GM18858 (cell line): ENCODE data around the gene GAS7.

ENCODE experiments used
- ATAC-seq: cut with Tn5 transposase; IDR thresholded peaks from one replicate; pipeline ENCODE4 v1.9.1; 2021; ENCODE audit not compliant: unreplicated experiment

Gene GAS7

DNA sequence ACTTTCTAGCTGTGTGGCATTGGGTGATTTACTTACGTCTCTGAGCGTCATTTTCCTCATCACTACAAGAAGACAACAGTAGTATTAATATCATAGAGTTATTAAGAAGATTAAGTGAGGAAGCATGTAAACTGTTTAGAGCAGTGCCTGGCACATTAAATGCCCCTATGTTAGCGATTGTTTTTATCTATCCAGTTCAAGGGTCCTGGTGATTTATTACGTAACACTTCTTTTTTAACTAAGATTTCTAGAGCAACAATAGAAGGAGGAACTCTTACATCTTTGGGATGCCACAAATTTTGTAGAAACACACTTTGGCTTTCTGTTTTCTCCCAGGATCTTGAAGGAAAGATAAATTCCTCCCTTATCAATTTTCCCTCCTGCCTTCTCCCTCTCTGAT lies 3.3 kb upstream of the GAS7 start:
- no peak for ATAC-seq

DNA sequence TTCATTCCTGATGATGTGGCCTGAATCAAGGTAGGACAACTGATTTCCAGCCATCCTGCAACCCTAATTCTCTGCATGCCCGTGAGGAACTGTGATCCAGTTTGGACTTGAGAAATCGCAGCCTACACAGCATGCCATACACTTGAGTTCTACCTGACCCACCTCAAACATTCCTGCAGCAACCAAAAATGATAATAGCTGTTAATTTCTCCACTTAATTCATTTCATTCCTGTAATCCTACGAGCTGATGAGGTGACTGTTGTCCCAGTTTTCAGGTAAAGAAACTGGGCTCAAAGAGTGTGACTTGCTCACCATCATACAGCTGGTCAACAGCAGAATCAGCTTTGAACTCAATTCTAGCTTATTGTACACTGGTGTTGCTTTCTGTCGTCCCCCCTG lies 2.2 kb upstream of the GAS7 start:
- ATAC-seq, result no peak

DNA sequence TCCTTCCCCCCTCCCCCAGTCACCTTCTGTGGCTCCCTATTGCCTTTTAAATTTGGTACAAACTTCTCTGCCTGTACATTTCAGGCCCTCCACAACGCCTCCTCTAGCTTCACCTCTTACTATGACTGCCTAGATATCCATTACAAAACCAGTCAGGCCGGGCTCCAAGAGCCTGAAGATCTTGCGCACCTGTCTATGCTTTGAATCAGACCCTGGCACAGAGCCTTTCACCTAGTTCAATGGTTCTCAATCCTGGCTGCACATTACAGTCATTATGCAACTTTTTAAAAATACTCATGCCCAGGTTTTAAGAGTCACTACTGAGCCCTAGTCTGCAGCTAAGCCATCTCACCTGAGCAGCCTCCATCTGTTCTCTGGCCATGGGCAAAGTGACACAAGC lies 1.6 kb upstream of the GAS7 start:
- no peak for ATAC-seq

DNA sequence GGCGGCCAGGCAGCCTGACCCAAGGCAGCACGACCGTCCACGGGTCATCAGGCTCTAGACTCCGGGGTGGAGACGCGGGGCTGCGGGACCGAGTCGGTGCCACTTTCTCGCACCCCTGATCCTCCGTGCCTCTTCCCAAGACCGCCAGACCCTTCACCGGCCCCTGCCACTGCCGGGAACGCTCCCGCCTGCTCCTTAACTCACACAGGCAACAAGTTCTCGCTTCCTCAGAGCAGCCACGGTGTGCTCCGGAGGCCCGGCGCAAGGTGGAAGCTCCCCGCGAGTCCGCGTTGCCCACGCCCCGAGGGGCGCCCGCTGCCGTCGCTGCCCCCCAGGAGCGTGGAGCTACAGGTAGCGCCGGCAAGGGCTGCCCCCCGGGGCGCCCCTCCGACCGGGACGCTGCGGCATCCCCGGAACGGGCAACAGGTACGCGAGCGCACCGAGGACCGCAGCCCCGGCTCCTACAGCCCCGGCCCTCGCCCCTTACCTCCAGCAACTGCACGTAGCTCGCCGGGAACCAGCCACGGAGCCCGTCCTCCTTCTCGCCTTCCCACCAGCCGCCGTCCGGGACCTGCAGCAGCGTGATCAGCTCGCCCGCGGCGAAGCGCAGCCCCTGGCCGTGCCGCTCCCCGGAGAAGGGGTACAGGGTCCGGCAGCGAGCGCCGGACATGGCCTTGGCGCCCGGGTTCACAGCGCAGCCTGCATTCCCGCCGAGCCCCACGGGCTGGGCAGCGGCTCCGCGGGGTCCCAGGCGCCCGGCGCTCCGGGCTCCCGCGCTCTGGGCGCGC lies 491 bp downstream of the GAS7 start:
- no peak for ATAC-seq

DNA sequence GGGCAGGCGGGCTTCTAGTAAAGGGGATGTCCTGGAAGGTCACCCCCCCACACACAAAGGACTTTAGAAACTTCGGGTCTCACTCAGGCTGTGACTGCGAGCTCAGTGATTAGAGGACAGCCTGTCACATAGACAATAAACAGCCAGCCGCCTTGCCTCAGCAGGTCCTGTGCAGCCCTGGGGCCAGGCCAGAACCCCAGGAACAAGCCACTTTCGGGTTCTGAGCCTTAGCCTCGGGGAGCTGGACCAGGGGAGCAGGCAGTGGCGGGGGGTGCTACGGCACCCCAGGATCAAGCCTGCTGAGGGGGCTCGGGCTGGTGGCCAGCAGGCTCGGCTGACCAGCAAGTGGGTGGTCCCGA lies 1.1 kb downstream of the GAS7 start:
- no peak for ATAC-seq

DNA sequence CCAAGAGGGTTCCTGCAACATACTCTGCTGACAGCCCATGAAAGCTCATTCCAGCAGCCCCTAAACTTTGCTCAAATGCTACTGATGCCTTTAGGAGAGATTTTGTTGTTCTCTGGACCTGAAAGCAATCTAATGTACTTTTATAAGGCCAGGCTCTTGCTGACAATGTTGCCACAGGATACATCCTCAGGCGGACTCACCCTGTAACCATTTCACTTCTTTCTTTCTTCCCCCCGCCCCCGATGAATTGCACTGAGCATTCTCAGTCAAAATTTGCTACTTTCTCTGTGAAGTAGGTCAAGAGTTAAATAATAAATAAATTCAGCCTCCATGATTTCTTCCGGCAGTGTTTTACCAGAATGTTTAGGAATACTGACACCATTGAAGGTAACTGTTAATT lies 1.5 kb downstream of the GAS7 start:
- ATAC-seq, result no peak

DNA sequence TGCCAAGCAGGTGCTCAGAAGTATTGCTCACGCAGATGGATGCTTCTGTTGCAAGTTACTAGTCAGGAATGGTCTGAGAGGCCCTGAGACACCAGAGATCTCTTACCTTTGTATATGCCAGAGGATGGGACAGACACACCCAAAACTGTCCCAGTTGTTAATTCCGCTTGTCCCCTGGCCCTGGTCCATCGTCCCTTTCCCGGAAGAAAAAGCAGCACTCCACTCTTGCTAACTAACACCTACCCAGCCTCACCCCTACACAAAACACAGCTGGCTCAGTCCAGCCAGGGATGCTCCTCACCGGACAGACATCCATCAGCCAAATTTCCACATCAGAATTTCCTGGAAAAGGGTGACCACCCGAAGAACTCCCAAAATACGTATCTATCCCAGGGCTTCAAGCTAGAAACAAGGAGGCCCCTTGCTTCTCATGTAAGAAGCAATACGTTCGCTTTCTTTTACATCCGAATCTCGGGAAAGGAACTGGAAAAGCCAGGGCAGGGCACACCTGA lies 2.0 kb downstream of the GAS7 start:
- no peak for ATAC-seq

DNA sequence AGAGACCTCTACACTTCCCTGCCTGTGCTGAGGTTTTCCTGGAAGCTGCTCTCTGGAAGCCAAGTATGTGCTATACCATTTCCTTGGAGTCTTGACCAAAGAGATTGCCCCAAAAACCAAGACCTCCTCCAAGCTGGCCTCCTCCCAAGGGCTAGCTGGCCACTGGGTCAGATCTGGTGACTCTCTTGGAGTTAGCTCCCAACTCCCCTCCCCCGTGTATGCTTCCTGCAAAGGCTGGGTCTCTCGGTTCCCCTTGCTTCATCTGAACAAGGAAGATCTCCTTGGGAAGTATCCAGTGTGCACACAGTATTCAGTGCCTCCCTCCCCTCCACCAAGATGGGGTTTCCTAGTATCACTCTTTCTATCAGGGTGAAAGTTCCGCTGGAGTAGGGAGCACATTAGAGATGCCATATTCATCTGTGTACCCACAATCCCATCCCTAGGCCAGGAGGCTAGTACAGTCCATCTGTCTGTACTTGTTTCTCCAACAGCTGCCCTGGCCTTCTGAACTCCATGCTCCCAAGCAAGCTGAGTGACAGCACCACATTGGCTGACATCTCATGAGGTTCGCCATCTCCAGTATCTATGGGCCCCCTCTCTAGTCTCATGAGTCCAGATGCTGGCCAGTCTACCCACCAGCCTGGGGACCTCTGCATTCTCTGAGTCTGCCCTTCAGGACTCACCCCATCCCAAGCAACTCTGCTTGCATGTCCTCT lies 3.2 kb downstream of the GAS7 start:
- no peak for ATAC-seq

DNA sequence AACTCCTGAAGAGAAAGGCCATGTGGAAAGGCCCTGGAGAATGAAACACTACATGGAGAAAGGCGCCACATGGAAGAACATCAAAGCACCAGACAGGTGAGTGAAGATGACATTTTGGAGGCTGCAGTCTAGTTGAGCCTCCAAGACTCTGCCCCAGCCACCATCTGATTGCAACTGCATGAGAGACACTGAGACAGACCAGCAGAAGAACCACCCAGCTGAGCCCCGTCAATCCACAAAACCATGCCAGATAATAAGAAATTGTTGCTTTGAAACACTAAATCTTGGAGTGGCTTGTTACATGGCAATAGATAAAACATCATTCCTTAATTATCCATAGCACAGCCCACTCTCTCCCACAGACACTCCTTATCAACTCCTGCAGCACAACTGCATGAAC lies 4.8 kb downstream of the GAS7 start:
- no peak for ATAC-seq

DNA sequence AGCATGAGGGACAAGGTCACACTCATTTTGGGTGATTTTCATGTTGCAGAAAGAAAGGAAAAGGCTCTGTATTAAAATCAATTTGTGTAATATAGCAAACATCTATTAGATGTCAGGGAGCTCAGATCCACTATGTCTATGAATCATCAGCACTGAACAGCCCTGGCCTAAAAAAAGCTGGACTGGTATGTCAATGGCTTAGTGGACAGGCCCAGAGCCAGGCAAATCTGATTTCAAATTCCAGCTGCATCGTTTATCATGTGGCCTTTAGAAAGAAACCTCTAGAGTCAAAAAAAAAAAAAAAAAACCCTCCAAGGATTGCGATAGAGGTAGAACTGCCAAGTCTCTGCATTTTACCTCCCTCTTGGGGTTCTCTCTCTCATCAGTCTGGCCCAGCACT lies 5.4 kb downstream of the GAS7 start:
- no peak for ATAC-seq

DNA sequence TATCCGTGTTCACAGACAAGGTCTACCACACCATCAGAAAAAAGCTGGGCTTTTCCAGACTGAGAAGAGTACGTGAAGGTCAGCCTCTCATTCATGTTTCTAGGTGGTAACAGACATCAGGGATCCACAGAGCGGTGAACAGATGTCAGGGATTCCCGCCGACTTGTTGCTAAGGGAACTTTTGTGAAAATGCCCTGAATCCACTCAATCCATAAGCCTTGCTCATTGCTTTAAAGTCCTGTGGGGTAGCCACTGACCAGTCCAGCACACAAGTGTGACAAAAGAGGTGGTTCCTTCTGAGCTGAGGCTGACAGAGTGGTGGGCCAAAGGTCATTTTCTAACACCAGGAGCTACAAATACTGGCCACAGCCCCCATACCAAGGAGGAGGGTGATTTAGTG lies 5.9 kb downstream of the GAS7 start:
- no peak for ATAC-seq

DNA sequence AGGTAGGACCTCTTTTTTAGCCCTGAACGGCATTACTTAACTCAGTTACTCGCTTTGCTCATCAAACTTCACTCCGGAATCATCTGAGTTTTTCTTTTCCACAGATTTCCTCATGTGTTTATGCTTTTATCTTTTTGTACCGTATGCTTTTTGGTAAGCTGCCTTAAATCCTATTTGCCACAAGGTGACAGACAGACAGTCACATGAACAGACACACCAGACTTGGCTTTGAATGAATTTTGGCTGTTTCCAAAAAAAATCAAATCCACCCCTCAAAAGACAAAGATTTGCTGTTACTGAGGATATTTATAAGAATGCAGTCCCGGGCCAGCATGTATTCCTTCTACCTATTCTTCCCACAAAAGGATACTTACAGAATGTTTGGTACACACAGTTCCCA lies 10.9 kb downstream of the GAS7 start:
- no peak for ATAC-seq

DNA sequence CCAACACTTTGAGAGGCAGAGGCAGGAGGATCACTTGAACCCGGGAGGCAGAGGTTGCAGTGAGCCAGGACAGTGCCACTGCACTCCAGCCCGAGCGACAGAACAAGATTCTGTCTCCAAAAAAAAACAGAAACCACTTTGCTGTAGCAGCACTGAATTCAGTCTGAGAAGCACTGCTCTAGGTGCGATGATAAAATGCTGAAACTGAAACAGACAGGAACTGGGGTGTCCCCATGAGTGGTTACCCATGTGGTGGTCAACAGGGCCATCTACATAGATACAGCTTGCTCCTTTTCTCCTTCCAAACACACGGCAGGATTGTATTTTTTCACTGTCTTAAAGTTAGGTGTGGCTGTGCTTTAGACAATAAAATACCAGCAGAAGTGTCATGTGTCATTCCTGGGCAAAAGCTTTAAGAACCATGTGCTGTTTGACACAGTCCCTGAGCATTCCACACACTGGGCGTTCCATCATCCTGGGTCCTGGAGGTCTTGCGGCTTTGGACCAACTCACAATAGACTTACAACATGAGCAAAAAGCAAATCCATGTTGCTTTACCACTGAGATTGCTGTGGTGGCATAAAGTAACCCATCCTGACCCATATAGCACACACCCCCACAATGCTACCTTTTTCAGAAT lies 11.5 kb downstream of the GAS7 start:
- ATAC-seq, result no peak

DNA sequence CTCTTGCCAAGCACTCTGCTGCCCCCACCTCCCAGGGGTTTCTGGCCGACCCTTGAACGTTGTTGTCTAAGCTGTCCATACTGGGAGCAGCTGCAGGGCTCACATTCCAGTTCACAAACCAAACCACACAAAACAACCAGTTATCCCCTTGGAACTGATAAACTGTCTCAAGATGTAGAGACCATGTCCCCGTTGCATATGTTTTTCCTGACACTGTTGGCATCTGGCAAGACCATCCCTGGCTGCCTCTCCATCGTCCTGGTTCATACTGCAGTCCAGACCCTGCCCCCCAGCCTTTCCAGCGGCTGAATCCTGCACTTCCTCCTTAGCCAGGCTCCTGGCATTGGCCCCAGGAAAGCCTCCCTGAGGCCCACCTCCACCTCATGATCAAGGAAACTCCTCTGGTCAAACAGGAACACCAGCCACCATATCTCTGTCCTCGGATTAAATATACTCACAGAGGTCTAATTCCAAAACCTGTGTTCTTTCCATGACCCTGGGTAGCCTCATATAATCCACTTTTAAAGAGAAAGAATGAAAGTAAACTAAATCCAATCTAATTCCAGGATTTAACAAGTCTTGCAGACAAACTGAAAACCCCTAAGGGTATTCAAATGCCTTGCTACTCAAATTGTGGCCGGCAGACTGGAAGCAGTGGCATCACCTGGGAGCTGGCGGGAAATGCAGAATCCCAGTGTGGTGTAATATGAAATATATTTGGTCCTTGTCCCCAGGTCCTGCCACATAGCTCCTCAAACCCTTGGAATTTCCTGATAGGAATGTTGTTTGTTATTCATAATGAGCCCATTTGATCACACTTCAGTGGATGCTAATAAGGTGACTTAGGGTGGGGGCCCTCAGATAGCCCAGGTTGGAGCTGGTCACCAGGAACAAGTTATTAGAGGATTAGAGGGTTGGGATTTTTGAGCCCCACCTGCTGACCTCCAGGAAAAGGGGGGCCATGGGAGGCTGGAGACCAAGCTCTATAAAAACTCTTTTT lies 14.2 kb downstream of the GAS7 start:
- ATAC-seq, result no peak

DNA sequence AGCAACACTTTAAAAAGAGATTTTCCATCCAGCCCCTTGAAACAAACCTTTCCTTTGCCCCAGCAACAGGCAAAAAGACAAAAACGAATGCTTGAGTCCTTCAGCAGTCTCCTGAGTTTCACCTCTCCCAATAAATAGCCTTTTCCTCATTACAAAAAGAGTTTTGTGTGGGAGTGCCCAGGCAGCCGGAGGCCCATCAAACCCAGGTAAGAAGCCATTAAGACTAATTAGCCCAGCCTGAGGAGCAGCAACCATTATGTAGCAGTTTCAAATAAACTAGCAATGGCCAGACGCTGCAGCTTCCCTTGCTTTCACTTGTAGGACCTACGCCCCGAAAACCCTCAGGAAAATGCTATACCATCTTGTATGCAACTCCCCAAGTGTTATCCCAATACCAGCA lies 15.6 kb downstream of the GAS7 start:
- no peak for ATAC-seq

DNA sequence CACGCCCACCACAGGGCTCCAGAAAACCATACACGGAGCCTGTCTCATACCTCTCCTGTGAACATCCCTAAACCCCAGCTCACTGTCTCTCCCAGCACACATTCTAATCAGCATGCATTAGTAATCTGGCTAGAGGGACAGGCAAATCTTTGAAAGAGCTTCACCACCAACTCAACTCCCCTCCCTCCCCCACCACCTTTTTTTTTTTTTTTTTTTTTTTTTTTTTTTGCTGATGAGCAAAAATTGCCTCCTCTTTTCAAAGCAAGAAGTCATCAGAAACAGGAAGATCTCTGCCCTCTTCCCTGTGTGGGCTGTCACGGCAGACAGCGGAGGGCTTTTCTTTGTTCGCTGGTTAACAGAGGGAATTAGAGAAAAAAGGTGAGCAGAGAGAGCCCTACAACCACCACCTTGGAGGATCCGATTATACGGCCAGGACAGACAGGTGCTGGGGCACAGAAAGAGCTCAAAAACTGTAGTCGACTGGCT lies 19.9 kb downstream of the GAS7 start:
- no peak for ATAC-seq

DNA sequence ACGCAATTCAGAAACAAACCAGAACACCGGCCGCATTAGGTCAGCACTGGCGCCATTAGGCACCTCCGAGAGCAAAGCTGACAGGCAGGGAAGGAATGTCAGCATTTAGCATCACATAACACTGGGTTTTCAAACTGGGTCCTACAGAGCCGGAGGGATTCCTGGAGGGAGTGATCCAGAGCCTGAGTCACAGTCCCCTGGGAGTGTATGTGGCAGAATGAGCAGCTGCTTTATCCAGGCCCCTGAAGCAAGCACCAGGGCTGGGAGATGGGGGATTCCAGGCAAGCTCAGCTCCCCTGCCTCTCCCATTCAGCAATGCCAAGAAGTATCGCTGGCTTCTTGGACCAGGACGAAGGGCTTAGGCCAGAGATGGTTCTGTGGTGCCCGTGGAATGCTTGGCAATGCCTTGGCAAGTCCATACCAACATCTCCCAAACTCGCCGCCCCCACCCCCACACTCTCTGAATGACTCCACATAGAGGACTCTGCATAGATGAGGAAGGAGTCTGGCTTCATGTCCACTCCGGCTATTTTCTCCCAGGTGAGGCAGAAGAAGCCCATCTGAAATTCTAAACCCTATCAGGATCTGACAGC lies 20.4 kb downstream of the GAS7 start:
- no peak for ATAC-seq

DNA sequence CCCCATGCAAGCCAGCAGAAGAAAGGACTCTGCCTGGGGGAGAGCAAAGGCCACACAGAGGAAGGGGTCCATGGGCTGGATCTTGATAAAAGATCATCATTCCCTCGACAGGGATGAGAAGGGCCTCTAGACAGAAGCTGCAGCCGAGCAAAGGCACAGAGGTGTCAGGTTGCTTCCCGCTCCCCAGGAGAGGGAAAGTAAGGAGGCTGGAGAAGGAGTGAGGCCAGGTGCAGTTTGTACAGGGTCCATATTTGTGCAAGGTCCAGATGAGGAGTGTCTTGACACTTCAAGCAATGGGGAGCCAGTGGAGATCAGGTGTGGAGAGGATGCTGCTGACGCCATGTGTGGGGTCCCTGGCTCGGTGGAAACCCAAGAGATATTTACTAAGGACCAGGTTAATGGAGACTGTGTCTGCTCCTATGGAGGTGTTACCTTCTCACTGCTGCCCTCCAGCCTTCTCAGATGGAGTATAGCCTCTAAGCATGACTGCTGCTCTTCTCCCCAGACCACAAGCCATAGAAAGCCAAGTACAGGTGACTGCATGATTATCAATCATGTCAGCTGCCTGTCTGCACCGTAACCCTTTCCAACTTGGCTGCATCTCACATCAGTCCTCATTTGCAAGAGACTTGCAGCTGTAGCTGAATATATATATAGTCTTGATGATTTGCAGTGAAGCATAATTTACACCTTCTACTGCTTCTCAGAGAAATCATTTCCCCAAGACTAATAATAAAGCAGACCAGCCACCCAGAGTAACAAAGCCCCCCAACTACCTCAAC lies 21.1 kb downstream of the GAS7 start:
- ATAC-seq, result no peak

DNA sequence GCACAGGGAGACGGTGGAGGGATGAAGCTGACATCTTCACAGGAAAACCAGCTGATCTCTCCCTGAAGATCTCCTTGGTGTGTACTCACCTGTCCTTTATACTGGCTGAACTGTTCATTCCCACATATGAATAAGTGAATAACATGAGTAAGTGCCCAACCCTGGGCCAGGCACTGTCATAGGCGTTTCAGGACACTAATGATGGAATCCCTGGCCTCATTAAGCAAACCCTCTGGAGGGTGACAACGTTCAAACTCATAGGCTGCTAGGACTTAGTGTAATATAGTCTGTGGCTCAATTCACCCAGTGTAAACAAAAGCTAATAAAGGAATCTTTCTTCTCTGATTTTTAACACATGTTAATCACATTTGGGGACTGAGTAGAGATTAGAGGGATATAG lies 24.5 kb downstream of the GAS7 start:
- ATAC-seq, result no peak

DNA sequence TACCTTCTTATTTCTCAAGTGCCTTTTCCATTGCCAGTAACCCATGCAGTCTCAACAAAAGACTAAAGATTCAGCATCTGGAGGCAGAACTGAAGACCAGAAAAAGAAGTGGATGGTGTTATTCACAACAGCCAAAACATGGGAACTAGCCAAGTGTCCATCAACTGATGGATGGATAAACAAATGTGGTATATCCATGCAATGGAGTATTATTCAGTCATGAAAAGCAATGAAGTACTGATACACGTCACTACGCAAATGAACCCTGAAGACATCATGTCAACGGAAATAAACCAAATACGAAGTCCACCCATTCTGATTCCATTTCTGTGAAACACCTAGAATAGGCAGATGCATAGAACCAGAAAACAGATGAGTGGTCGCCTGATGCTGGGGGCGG lies 25.6 kb downstream of the GAS7 start:
- ATAC-seq, result no peak
